Measurements from ENCODE around the gene KRT7.
"Not testable (repeated sequence)": the region's sequence is repeated elsewhere in the genome, so short reads cannot be mapped to it uniquely, and the experiment has no call there.

Gene KRT7

GRCh38 chr12:52255926-52256583 is 23.0 kb downstream of the KRT7 start:
- DNase-seq (ENCODE audit: low spot score): no peak

GRCh38 chr12:52256584-52256935 is 23.5 kb downstream of the KRT7 start:
- no peak for DNase-seq (ENCODE audit: low spot score)

GRCh38 chr12:52257074-52257551 is 24.1 kb downstream of the KRT7 start:
- DNase-seq (ENCODE audit: low spot score): no peak

- not testable (repeated sequence) for DNase-seq (ENCODE audit: low spot score)
Measured at GRCh38 chr12:52257922-52258321, 24.9 kb downstream of the KRT7 start.

GRCh38 chr12:52258335-52258901 is 25.4 kb downstream of the KRT7 start:
- DNase-seq (ENCODE audit: low spot score): no peak

GRCh38 chr12:52259657-52260243 is 26.7 kb downstream of the KRT7 start:
- no peak for DNase-seq (ENCODE audit: low spot score)

GRCh38 chr12:52260361-52261207 is 27.5 kb downstream of the KRT7 start:
- DNase-seq (ENCODE audit: low spot score): no peak

GRCh38 chr12:52261208-52261484 is 28.1 kb downstream of the KRT7 start:
- DNase-seq (ENCODE audit: low spot score): no peak

GRCh38 chr12:52262286-52262685 is 29.2 kb downstream of the KRT7 start:
- DNase-seq (ENCODE audit: low spot score): no peak

- DNase-seq (ENCODE audit: low spot score): no peak
Measured at GRCh38 chr12:52263761-52264434, 30.9 kb downstream of the KRT7 start.

GRCh38 chr12:52264435-52264825 is 31.4 kb downstream of the KRT7 start:
- no peak for DNase-seq (ENCODE audit: low spot score)

GRCh38 chr12:52266514-52266913 is 33.5 kb downstream of the KRT7 start:
- DNase-seq (ENCODE audit: low spot score): no peak

- DNase-seq (ENCODE audit: low spot score): no peak
Measured at GRCh38 chr12:52267266-52267665, 34.2 kb downstream of the KRT7 start.

- no peak for DNase-seq (ENCODE audit: low spot score)
Measured at GRCh38 chr12:52267699-52268098, 34.7 kb downstream of the KRT7 start.

- no peak for DNase-seq (ENCODE audit: low spot score)
Measured at GRCh38 chr12:52268212-52268611, 35.2 kb downstream of the KRT7 start.

- DNase-seq (ENCODE audit: low spot score): no peak
Measured at GRCh38 chr12:52270541-52271070, 37.6 kb downstream of the KRT7 start.

GRCh38 chr12:52271158-52271557 is 38.1 kb downstream of the KRT7 start:
- DNase-seq (ENCODE audit: low spot score): no peak

GRCh38 chr12:52274521-52275120 is 41.6 kb downstream of the KRT7 start, which contains the start of gene KRT86:
Gene KRT86 (plus strand): TSS chr12:52274645. CDS start chr12:52301917, 27,272 bp downstream.
- DNase-seq (ENCODE audit: low spot score): no peak

GRCh38 chr12:52275686-52276085 is 42.6 kb downstream of the KRT7 start:
- DNase-seq (ENCODE audit: low spot score): no peak

- DNase-seq (ENCODE audit: low spot score): no peak
Measured at GRCh38 chr12:52277486-52278245, 44.6 kb downstream of the KRT7 start.

All from RKO (cell line).